ENCODE data around the gene OR52E6. TPM values are rescaled to one million over a fixed set of nuclear protein-coding genes. Genes with fewer than 3 reads are reported as not detected.

OR52E6 gene
- not detected for polyA plus RNA-seq

DNA sequence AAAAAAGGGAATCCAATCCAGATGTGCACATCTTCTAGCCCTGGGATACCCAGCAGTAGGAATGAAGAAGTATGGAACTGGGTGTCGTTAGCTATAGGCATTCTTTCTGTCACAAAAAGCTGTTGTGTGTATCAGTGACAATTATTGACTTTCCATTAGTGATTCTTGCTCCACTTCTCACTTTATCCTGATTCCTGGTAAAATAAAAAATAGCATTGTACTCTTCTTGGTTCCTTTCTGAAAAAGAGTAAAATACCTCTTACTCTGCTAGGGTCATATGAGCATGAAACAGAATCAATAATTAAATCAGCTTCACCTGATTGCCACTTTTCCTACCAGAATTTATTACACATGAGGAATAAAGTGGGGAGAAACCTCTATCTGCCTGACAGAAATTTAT, at the start of gene OR52E6:
OR52E6 (minus strand) TSS at position 101 of the 400 bp plus-strand sequence; CDS start at position 101, 0 bp downstream.
- WGBS, 2 donors, result 41 to 74% methylated on average over 1 of the region's 1 CpG

DNA sequence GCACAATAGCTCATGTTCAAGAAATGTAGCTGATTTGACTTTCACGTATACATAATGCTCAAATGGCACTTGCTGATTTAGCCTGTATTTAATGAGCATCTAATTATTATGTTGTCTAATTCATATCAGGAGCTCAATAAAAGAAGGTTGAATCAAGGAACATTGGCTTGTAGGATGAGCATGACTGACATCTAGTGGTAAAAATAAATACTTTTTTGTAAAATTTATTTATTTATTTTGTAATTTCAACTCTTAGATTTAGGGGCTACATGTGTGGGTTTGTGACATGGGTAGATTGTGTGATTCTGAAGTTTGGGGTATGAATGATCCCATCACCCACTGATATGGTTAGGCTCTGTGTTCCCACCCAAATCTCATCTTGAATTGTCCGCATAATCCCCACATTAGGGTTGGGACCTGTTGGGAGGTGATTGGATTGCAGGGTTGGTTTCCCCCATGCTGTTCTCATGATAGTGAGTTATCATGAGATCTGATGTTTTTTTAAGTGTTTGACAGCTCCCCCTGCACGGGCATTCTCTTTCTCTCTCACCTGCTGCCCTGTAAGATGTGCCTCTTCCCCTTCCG, 49.6 kb upstream of the OR52E6 start:
- H3K4me1 ChIP-seq (ENCODE audit: control insufficient read depth in 2 of 2, insufficient read depth in 2 of 2, low read length in 1 of 2), result no peaks in the 10 kb centered on the region
- H3K27ac ChIP-seq (ENCODE audit: low read depth in 2 of 2, low read length in 1 of 2), result no peak overlapping the region
- H3K4me3 ChIP-seq (ENCODE audit: low read depth in 1 of 2, low read length in 2 of 2), result no peak overlapping the region
- H3K36me3 ChIP-seq (ENCODE audit: control insufficient read depth in 2 of 2, insufficient read depth in 2 of 2, low read length in 1 of 2), result no peaks in the 10 kb centered on the region
- no peaks in the 10 kb centered on the region for H3K27me3 ChIP-seq (ENCODE audit: control insufficient read depth in 1 of 2, insufficient read depth in 2 of 2, low read length in 2 of 2)
- WGBS, 2 donors, result 60 to 63% methylated on average over 4 of the region's 4 CpGs
- no peaks in the 10 kb centered on the region for H3K9me3 ChIP-seq (ENCODE audit: control insufficient read depth in 2 of 2, insufficient read depth in 1 of 2, low read depth in 1 of 2, low read length in 1 of 2)

More for the DNA sequence above, at the start of gene OR52E6:
- H3K4me3 ChIP-seq (ENCODE audit: low read depth in 1 of 2, low read length in 2 of 2), result no peak within 1 kb of the TSS
- no peaks in the 10 kb centered on the region for H3K27me3 ChIP-seq (ENCODE audit: control insufficient read depth in 1 of 2, insufficient read depth in 2 of 2, low read length in 2 of 2)
- no peaks in the 10 kb centered on the region for H3K9me3 ChIP-seq (ENCODE audit: control insufficient read depth in 2 of 2, insufficient read depth in 1 of 2, low read depth in 1 of 2, low read length in 1 of 2)
- H3K27ac ChIP-seq (ENCODE audit: low read depth in 2 of 2, low read length in 1 of 2), result no peak within 1 kb of the TSS
- no peaks in the 10 kb centered on the region for H3K4me1 ChIP-seq (ENCODE audit: control insufficient read depth in 2 of 2, insufficient read depth in 2 of 2, low read length in 1 of 2)
- no peaks in the 10 kb centered on the region for H3K36me3 ChIP-seq (ENCODE audit: control insufficient read depth in 2 of 2, insufficient read depth in 2 of 2, low read length in 1 of 2)

DNA sequence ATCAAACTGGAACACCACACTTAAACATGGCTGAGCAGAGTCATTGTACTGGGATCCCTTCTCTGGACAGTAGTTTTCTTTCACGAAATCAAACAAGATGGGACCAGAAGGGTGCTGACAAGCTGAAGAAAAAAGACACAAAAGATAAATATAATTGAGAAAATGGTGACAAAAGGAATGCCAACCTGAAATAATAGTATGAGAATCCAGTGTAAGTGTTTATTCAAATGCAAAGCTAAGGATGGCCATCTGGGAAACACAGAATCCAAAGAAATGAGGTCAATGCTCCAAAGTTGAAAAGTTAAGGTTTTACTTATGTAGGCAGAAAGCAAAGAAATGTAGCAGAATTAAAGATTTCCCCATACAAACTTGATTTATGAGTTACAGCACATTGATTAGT, 46.0 kb upstream of the OR52E6 start:
- WGBS, 2 donors, result 62 to 67% methylated on average over 1 of the region's 1 CpG
- no peaks in the 10 kb centered on the region for H3K4me1 ChIP-seq (ENCODE audit: control insufficient read depth in 2 of 2, insufficient read depth in 2 of 2, low read length in 1 of 2)
- H3K36me3 ChIP-seq (ENCODE audit: control insufficient read depth in 2 of 2, insufficient read depth in 2 of 2, low read length in 1 of 2), result no peaks in the 10 kb centered on the region
- no peaks in the 10 kb centered on the region for H3K9me3 ChIP-seq (ENCODE audit: control insufficient read depth in 2 of 2, insufficient read depth in 1 of 2, low read depth in 1 of 2, low read length in 1 of 2)
- no peak overlapping the region for H3K4me3 ChIP-seq (ENCODE audit: low read depth in 1 of 2, low read length in 2 of 2)
- no peak overlapping the region for H3K27ac ChIP-seq (ENCODE audit: low read depth in 2 of 2, low read length in 1 of 2)
- no peaks in the 10 kb centered on the region for H3K27me3 ChIP-seq (ENCODE audit: control insufficient read depth in 1 of 2, insufficient read depth in 2 of 2, low read length in 2 of 2)

DNA sequence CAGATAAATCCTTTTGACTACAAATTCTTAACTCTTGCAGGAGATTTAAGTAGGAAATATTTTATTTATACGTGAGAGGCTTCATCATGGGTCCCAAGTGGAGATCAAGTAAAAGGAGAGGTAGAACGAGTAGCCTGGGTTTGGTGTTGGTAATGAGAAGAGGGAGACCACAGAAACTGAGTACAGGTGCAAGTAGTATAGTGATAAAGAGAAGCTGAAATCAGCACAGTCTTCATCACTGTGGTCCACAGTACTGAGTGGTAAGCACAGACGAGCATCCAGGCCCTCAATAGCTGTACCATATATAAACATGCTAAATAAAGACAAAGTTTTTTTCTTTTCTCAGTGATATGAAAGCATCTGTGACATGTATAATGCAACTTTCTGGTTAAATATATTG, 45.5 kb upstream of the OR52E6 start:
- no peak overlapping the region for H3K27ac ChIP-seq (ENCODE audit: low read depth in 2 of 2, low read length in 1 of 2)
- H3K27me3 ChIP-seq (ENCODE audit: control insufficient read depth in 1 of 2, insufficient read depth in 2 of 2, low read length in 2 of 2), result no peaks in the 10 kb centered on the region
- WGBS, 2 donors, result 60 to 61% methylated on average over 3 of the region's 3 CpGs

DNA sequence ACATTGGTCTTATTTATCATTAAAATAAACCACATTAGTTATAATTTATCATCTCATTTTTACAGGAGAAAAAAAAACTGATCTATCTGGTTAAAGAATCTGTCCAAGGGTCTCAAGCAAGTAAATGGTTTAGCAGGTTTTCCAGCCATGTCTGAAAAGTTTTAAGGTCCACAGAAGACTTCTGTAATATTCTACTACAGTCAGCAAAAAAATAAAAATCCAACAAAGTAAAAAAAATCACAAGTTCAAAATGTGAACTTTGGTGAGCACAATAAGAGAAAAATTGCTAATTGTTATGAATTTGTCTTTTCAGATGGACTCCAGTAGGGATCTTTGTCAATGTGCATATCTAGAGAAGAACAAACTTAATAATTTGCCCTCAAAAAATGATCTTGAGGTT, 40.1 kb upstream of the OR52E6 start:
- H3K4me3 ChIP-seq (ENCODE audit: low read depth in 1 of 2, low read length in 2 of 2), result no peak overlapping the region
- H3K9me3 ChIP-seq (ENCODE audit: control insufficient read depth in 2 of 2, insufficient read depth in 1 of 2, low read depth in 1 of 2, low read length in 1 of 2), result no peaks in the 10 kb centered on the region
- no peaks in the 10 kb centered on the region for H3K36me3 ChIP-seq (ENCODE audit: control insufficient read depth in 2 of 2, insufficient read depth in 2 of 2, low read length in 1 of 2)
- H3K4me1 ChIP-seq (ENCODE audit: control insufficient read depth in 2 of 2, insufficient read depth in 2 of 2, low read length in 1 of 2), result no peaks in the 10 kb centered on the region
- no peaks in the 10 kb centered on the region for H3K27me3 ChIP-seq (ENCODE audit: control insufficient read depth in 1 of 2, insufficient read depth in 2 of 2, low read length in 2 of 2)
- no peak overlapping the region for H3K27ac ChIP-seq (ENCODE audit: low read depth in 2 of 2, low read length in 1 of 2)

More for the DNA sequence above, 45.5 kb upstream of the OR52E6 start:
- Histone ChIP-seq H3K4me3 (ENCODE audit: low read depth in 1 of 2, low read length in 2 of 2) (no peak overlapping the region), H3K36me3 (ENCODE audit: control insufficient read depth in 2 of 2, insufficient read depth in 2 of 2, low read length in 1 of 2) (no peaks in the 10 kb centered on the region), H3K4me1 (ENCODE audit: control insufficient read depth in 2 of 2, insufficient read depth in 2 of 2, low read length in 1 of 2) (no peaks in the 10 kb centered on the region), H3K9me3 (ENCODE audit: control insufficient read depth in 2 of 2, insufficient read depth in 1 of 2, low read depth in 1 of 2, low read length in 1 of 2) (no peaks in the 10 kb centered on the region)

DNA sequence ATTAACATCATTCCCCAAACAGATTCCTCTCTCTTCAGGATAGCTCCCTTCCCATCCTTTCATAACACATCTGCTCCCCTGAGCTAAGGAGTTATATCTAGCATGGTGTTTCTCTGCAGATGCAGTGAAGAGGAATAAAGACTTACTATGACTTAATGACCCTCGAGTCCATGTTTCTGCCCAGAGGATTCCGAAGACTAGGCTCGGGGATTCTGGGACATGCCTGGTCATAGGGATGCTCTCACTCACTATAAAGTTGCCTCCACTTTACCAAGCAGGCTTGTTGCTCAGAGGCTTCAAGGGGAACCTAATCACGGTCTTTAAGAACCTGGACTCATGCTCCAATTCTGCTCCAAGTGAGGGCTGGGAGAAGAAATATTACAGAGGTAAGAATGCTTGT, 38.6 kb upstream of the OR52E6 start, which contains the start of gene OR52E4:
OR52E4 (plus strand) TSS at position 301 of the 400 bp plus-strand sequence. CDS start 3,664 bp downstream, outside the sequence.
- WGBS, 2 donors, result 67 to 68% methylated on average over 4 of the region's 4 CpGs

DNA sequence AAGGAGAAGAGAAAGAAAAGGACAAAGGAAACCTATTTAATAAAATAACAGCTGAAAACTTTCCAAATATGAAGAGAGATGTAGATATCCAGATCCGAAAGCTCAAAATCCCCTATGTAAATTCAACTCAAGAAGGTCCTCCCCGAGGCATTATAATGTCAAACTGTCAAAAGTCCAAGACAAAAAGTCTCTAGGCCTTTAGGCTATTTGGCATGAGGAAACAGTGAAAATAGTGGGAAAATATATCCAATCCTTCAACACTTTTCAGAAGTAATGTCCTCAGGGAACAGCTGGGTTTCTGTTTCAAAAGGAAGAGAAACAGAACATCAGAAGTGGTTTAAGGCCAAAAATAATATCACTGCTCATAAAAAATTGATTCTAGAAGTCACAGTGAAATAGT, 36.9 kb upstream of the OR52E6 start:
- no peaks in the 10 kb centered on the region for H3K9me3 ChIP-seq (ENCODE audit: control insufficient read depth in 2 of 2, insufficient read depth in 1 of 2, low read depth in 1 of 2, low read length in 1 of 2)
- H3K4me3 ChIP-seq (ENCODE audit: low read depth in 1 of 2, low read length in 2 of 2), result no peak overlapping the region
- no peaks in the 10 kb centered on the region for H3K4me1 ChIP-seq (ENCODE audit: control insufficient read depth in 2 of 2, insufficient read depth in 2 of 2, low read length in 1 of 2)
- H3K27ac ChIP-seq (ENCODE audit: low read depth in 2 of 2, low read length in 1 of 2), result no peak overlapping the region
- H3K27me3 ChIP-seq (ENCODE audit: control insufficient read depth in 1 of 2, insufficient read depth in 2 of 2, low read length in 2 of 2), result no peaks in the 10 kb centered on the region
- no peaks in the 10 kb centered on the region for H3K36me3 ChIP-seq (ENCODE audit: control insufficient read depth in 2 of 2, insufficient read depth in 2 of 2, low read length in 1 of 2)
- 39 to 55% methylated on average over 2 of the region's 2 CpGs for WGBS, 2 donors

More for the DNA sequence above, 38.6 kb upstream of the OR52E6 start, which contains the start of gene OR52E4:
- H3K4me1 ChIP-seq (ENCODE audit: control insufficient read depth in 2 of 2, insufficient read depth in 2 of 2, low read length in 1 of 2), result no peaks in the 10 kb centered on the region
- H3K27ac ChIP-seq (ENCODE audit: low read depth in 2 of 2, low read length in 1 of 2), result no peak within 1 kb of the TSS
- H3K4me3 ChIP-seq (ENCODE audit: low read depth in 1 of 2, low read length in 2 of 2), result no peak within 1 kb of the TSS
- no peaks in the 10 kb centered on the region for H3K9me3 ChIP-seq (ENCODE audit: control insufficient read depth in 2 of 2, insufficient read depth in 1 of 2, low read depth in 1 of 2, low read length in 1 of 2)
- H3K27me3 ChIP-seq (ENCODE audit: control insufficient read depth in 1 of 2, insufficient read depth in 2 of 2, low read length in 2 of 2), result no peaks in the 10 kb centered on the region
- no peaks in the 10 kb centered on the region for H3K36me3 ChIP-seq (ENCODE audit: control insufficient read depth in 2 of 2, insufficient read depth in 2 of 2, low read length in 1 of 2)

DNA sequence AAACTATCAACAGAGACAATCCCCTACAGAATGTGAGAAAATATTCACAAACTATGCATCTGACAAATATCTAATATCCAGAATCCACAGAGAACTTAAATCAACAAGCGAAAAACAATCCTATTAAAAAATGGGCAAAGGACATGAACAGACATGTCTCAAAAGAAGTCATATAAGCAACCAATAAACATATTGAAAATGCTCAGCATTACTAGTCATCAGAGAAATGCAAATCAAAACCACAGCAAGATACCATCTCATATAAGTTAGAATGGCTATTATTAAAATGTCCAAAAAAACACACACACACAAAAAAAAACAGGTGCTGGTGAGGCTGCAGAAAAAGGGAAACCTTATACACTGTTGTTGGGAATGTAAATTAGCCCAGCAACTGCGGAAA, 24.1 kb upstream of the OR52E6 start:
- H3K9me3 ChIP-seq (ENCODE audit: control insufficient read depth in 2 of 2, insufficient read depth in 1 of 2, low read depth in 1 of 2, low read length in 1 of 2), result no peaks in the 10 kb centered on the region
- no peak overlapping the region for H3K27ac ChIP-seq (ENCODE audit: low read depth in 2 of 2, low read length in 1 of 2)
- WGBS, 2 donors, result 75 to 85% methylated on average over 2 of the region's 2 CpGs
- H3K27me3 ChIP-seq (ENCODE audit: control insufficient read depth in 1 of 2, insufficient read depth in 2 of 2, low read length in 2 of 2), result no peaks in the 10 kb centered on the region
- H3K4me3 ChIP-seq (ENCODE audit: low read depth in 1 of 2, low read length in 2 of 2), result no peak overlapping the region
- H3K4me1 ChIP-seq (ENCODE audit: control insufficient read depth in 2 of 2, insufficient read depth in 2 of 2, low read length in 1 of 2), result no peaks in the 10 kb centered on the region
- H3K36me3 ChIP-seq (ENCODE audit: control insufficient read depth in 2 of 2, insufficient read depth in 2 of 2, low read length in 1 of 2), result no peaks in the 10 kb centered on the region

DNA sequence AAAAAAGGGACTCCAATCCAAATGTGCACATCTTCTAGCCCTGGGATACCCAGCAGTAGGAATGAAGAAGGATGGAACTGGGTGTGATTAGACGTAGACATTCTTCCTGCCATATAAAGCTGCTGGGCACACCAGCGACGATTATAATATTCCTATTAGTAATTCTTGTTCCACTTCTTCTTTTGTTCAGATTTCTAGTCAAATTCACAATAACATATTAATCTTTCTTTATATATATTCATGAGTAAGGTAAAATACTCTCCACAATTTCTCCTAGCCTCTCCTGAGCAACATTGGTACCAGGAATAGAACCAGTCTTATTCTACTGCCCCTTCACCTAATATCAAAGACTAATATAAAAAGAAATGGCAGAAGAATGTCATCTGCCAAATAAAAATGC, 15.9 kb upstream of the OR52E6 start, which contains the start of gene OR52E8:
OR52E8 (minus strand) TSS at position 101 of the 400 bp plus-strand sequence; CDS start at position 101, 0 bp downstream.
- Histone ChIP-seq H3K9me3 (ENCODE audit: control insufficient read depth in 2 of 2, insufficient read depth in 1 of 2, low read depth in 1 of 2, low read length in 1 of 2) (no peaks in the 10 kb centered on the region), H3K4me3 (ENCODE audit: low read depth in 1 of 2, low read length in 2 of 2) (no peak within 1 kb of the TSS), H3K36me3 (ENCODE audit: control insufficient read depth in 2 of 2, insufficient read depth in 2 of 2, low read length in 1 of 2) (no peaks in the 10 kb centered on the region), H3K4me1 (ENCODE audit: control insufficient read depth in 2 of 2, insufficient read depth in 2 of 2, low read length in 1 of 2) (no peaks in the 10 kb centered on the region), H3K27me3 (ENCODE audit: control insufficient read depth in 1 of 2, insufficient read depth in 2 of 2, low read length in 2 of 2) (no peaks in the 10 kb centered on the region), H3K27ac (ENCODE audit: low read depth in 2 of 2, low read length in 1 of 2) (no peak within 1 kb of the TSS)
- 94% methylated on average over 3 of the region's 3 CpGs for WGBS, 2 donors

DNA sequence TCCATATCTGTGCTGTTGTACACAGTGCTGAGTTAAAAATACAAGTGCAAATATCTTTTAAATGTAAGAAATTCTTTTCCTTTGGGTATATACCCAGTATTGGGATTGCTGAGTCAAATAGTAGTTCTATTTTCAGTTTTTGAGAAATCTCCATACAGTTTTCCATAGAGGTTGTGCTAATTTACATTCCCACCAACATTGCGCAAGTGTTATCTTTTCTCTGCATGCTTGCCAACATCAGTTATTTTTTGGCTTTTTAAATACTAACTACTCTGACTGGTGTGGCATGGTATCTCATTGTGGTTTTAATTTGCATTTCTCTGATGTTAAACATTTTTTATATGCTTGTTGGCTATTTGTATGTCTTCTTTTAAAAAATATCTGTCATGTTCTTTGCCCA, 9.3 kb upstream of the OR52E6 start:
- 92 to 96% methylated on average over 1 of the region's 1 CpG for WGBS, 2 donors
- Histone ChIP-seq H3K9me3 (ENCODE audit: control insufficient read depth in 2 of 2, insufficient read depth in 1 of 2, low read depth in 1 of 2, low read length in 1 of 2) (no peaks in the 10 kb centered on the region), H3K36me3 (ENCODE audit: control insufficient read depth in 2 of 2, insufficient read depth in 2 of 2, low read length in 1 of 2) (no peaks in the 10 kb centered on the region), H3K27ac (ENCODE audit: low read depth in 2 of 2, low read length in 1 of 2) (no peak overlapping the region), H3K4me3 (ENCODE audit: low read depth in 1 of 2, low read length in 2 of 2) (no peak overlapping the region), H3K4me1 (ENCODE audit: control insufficient read depth in 2 of 2, insufficient read depth in 2 of 2, low read length in 1 of 2) (no peaks in the 10 kb centered on the region), H3K27me3 (ENCODE audit: control insufficient read depth in 1 of 2, insufficient read depth in 2 of 2, low read length in 2 of 2) (no peaks in the 10 kb centered on the region)
